ENCODE measurements around the gene AK1. TPM values are rescaled to one million over a fixed set of nuclear protein-coding genes. Genes with fewer than 3 reads are reported as not detected.

AK1 gene
- total and polyA plus RNA-seq, 9 of the 15 experiments (the other 6 are each of a cell fraction or from before 2014, with no cell fraction given): 10.1 to 71.8 (median 39.0) TPM

- WGBS (ENCODE audit: insufficient coverage, low coverage, missing lambda C conversion rate): 30% methylated on average over 7 of the region's 17 CpGs
- no peak overlapping the region for H3K4me2 ChIP-seq (ENCODE audit: insufficient read depth, low read length)
- ChIA-PET CTCF (ENCODE audit: low intra/inter-chr PET ratio) (interaction anchor here (0.5 kb wide), 1 partner anchor 24 kb away, joined by 4 read pairs; no protein-coding TSS in a partner anchor), POLR2A (interaction anchor here (0.8 kb wide), 1 partner anchor 9 kb away, joined by 5 read pairs; no protein-coding TSS in a partner anchor)
- no peaks in the 10 kb centered on the region for H3K79me2 ChIP-seq (ENCODE audit: control insufficient read depth, insufficient read depth, low read length)
- in situ Hi-C loops (cut with MboI): no loop called here
- no peaks in the 10 kb centered on the region for H4K20me1 ChIP-seq (replicated peaks; ENCODE audit: control insufficient read depth, insufficient read depth, low read length)
- FAIRE-seq (no peak), DNase-seq (ENCODE audit: extremely low read depth in 1 of 4, low spot score in 3 of 4) (no peak), ATAC-seq (0 out of 3 replicates have a peak, but pooled peaks have one; percentile 24)
- peak overlapping the region; percentile 67 for H2AFZ ChIP-seq (ENCODE audit: low read depth, low read length)
- H3K4me1 ChIP-seq (replicated peaks in 1 of 2; ENCODE audit: control insufficient read depth in 2 of 2, insufficient read depth in 2 of 2, low read length in 2 of 2): peaks cover 0 to 20% of the 10 kb centered on the region in 2 experiments; a peak in 4 of 5 replicates
- no peaks in the 10 kb centered on the region for H3K36me3 ChIP-seq (ENCODE audit: control insufficient read depth, insufficient read depth, low read length)
- BruUV-seq (replicated peaks): no TSS peak
- H3K4me3 ChIP-seq: no peak overlapping the region
- intact Hi-C loops (cut with micrococcal nuclease): no loop called here
- H3K9ac ChIP-seq (ENCODE audit: insufficient read depth in 1 of 2, low read depth in 2 of 2, low read length in 2 of 2): peak overlapping the region in 1 of 2 experiments; percentile 57; a peak in 2 of 4 replicates
- H3K9me3 ChIP-seq (replicated peaks; ENCODE audit: control insufficient read depth, insufficient read depth, low read depth, low read length): no peaks in the 10 kb centered on the region
- no peaks in the 10 kb centered on the region for H3K9me1 ChIP-seq (ENCODE audit: control insufficient read depth, insufficient read depth, low read length)
- no peaks in the 10 kb centered on the region for H3K27me3 ChIP-seq (ENCODE audit: control insufficient read depth in 2 of 2, insufficient read depth in 2 of 2, low read length in 2 of 2)
- H3K27ac ChIP-seq (ENCODE audit: extremely low read depth, low read depth, low read length): no peak overlapping the region
- TF ChIP-seq, protein P1, sequence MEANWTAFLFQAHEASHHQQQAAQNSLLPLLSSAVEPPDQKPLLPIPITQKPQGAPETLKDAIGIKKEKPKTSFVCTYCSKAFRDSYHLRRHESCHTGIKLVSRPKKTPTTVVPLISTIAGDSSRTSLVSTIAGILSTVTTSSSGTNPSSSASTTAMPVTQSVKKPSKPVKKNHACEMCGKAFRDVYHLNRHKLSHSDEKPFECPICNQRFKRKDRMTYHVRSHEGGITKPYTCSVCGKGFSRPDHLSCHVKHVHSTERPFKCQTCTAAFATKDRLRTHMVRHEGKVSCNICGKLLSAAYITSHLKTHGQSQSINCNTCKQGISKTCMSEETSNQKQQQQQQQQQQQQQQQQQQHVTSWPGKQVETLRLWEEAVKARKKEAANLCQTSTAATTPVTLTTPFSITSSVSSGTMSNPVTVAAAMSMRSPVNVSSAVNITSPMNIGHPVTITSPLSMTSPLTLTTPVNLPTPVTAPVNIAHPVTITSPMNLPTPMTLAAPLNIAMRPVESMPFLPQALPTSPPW (CRISPR knock-in tag; IDR thresholded peaks at IDR 0.05): peak; percentile 23; the same call in 1 of the 2 replicates
- TF ChIP-seq TSC22D4 (tag; IDR thresholded peaks at IDR 0.05): no peak
- no peak for TF ChIP-seq ZFP1 (CRISPR knock-in tag; IDR thresholded peaks at IDR 0.05)
- no peak for TF ChIP-seq POLR3G (IDR thresholded peaks at IDR 0.05; ENCODE audit: extremely low read depth, insufficient read length, insufficient replicate concordance)
- TF ChIP-seq EGR1 (conservative IDR thresholded peaks at IDR 0.05): peak; percentile 31
- peak; percentile 9; the same call in 1 of the 2 replicates for TF ChIP-seq ZBTB7A (IDR thresholded peaks at IDR 0.05; ENCODE audit: borderline replicate concordance, control insufficient read depth, low read depth, low read length)
- no peak for TF ChIP-seq PREB (CRISPR knock-in tag; IDR thresholded peaks at IDR 0.05)
- no peak for TF ChIP-seq RBM14 (IDR thresholded peaks at IDR 0.05; ENCODE audit: borderline replicate concordance, insufficient read depth, low read depth, low read length)
- no peak for TF ChIP-seq SAP30 (IDR thresholded peaks at IDR 0.05; ENCODE audit: borderline replicate concordance, insufficient read depth, low read depth, low read length, poor library complexity, severe bottlenecking)
- TF ChIP-seq ZNF778 (CRISPR knock-in tag; IDR thresholded peaks at IDR 0.05): no peak
- TF ChIP-seq UBTF (IDR thresholded peaks at IDR 0.05; ENCODE audit: borderline replicate concordance in 1 of 2, low read depth in 2 of 2, low read length in 2 of 2): no peak
- 0 out of 2 replicates have a peak, but pooled peaks have one; percentile 2 for TF ChIP-seq TFAP4 (CRISPR knock-in tag; IDR thresholded peaks at IDR 0.05; ENCODE audit: borderline replicate concordance)
- TF ChIP-seq, protein P2, sequence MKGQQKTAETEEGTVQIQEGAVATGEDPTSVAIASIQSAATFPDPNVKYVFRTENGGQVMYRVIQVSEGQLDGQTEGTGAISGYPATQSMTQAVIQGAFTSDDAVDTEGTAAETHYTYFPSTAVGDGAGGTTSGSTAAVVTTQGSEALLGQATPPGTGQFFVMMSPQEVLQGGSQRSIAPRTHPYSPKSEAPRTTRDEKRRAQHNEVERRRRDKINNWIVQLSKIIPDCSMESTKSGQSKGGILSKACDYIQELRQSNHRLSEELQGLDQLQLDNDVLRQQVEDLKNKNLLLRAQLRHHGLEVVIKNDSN (CRISPR knock-in tag; IDR thresholded peaks at IDR 0.05): no peak
Observed at GRCh38 chr9:127835991-127836516, 41.4 kb downstream of the AK1 start.
